Pancreas (tissue), 10 donors: ENCODE measurements around the gene WNT16. TPM values are rescaled to one million over a fixed set of nuclear protein-coding genes. Genes with fewer than 3 reads are reported as not detected.
"Not testable (repeated sequence)": the region's sequence is repeated elsewhere in the genome, so short reads cannot be mapped to it uniquely, and the experiment has no call there.

Source experiments
- ATAC-seq, 4 donors: fragments of 200-7000 bp; cut with Tn5 transposase; one replicate each; pipeline versions ENCODE4 v1.8.0 to v1.9.1; 2020; ENCODE audit warnings: mild to moderate bottlenecking in 4 of 4, moderate library complexity in 4 of 4
- DNase-seq, 6 donors: peaks; one replicate each; pipeline ENCODE4 v3.0.0-alpha.2; 2020
- FAIRE-seq: peaks from 2 replicates; lab custom pipeline; 2012; peaks lifted over from hg19 to GRCh38; lab: Jason Lieb, UNC
- H3K27ac ChIP-seq, 4 donors: fragments of 200-600 bp; sonication (generic); 1 replicate in 3 of 4; 2 replicates in 1 of 4; pipeline versions ENCODE4 v1.5.0 to v1.8.0; 2020
- H3K27me3 ChIP-seq, 4 donors: fragments of 200-600 bp; one replicate each; pipeline ENCODE4 v1.8.0; 2021
- H3K36me3 ChIP-seq, 3 donors: fragments of 200-600 bp; sonication (generic) in 1 of 3; one replicate each; pipeline versions ENCODE4 v1.5.0 to v1.8.0; 2020 to 2021
- H3K4me1 ChIP-seq, 3 donors: fragments of 200-600 bp; one replicate each; pipeline ENCODE4 v1.8.0; 2021
- H3K4me3 ChIP-seq, 4 donors: fragments of 200-600 bp; sonication (generic) in 2 of 4; one replicate each; pipeline versions ENCODE4 v1.5.0 to v1.8.0; 2020 to 2021
- H3K9me3 ChIP-seq, 4 donors: fragments of 200-600 bp; one replicate each; pipeline ENCODE4 v1.8.0; 2021
- WGBS, 2 donors: extraction: QIAGEN DNeasy Blood & Tissue Kit; methylation state at CpG; one replicate each; pipeline ENCODE4 v1.1.7; 2013; 5-methylcytosine and 5-hydroxymethylcytosine counted together
- intact Hi-C, 3 donors: fragments of 100-400 bp; cut with DNase I; formaldehyde crosslinking; loops; one replicate each; pipeline versions ENCODE4 v1.11.1 to v1.14.2; 2022
- polyA plus RNA-seq, 2 donors: library from polyadenylated mRNA; stranded (reverse); fragments of 200-250 nt; gene quantifications; one replicate each; pipeline ENCODE4 v1.2.3, GENCODE V29; 2013
- total RNA-seq, 6 donors: library from RNA; stranded (reverse); fragmentation: NEBNext Ultra II Directional in 4 of 6; extraction: Animal tissue kit (Norgen Biotek cat#: 25700) in 4 of 6; gene quantifications; one replicate each; pipeline versions ENCODE4 v1.2.1 to v1.2.4, GENCODE V29; 2021 to 2023
- TF ChIP-seq, protein P1 (sequence below), 4 donors: fragments of 200-600 bp; sonication (generic) in 3 of 4; IDR thresholded peaks; one replicate each; pipeline versions ENCODE4 v1.5.0 to v1.8.0; 2021; ENCODE audit warnings: antibody characterized with exemption in 4 of 4
- donor health status: healthy with polysubstance abuse.
- donor health status: DM: no; HTN: no; CAD: no; lungs with moderate emphysema.
- donor health status: DM: no; HTN: no; CAD: no.
- donor health status: control.
- donor health status: control.
- donor health status: Bipolar disorder and iron deficiency.
- donor health status: DM: yes; HTN: yes; CAD: no.
- donor health status: DM: no; HTN: no; CAD: no.
- donor health status: DM: no; HTN: no; CAD: no.
- donor health status: DM: yes; HTN: yes; CAD: no.

The WNT16 gene
- total and polyA plus RNA-seq, 8 donors = 0.05 to 0.06 TPM; not detected in 6

DNA sequence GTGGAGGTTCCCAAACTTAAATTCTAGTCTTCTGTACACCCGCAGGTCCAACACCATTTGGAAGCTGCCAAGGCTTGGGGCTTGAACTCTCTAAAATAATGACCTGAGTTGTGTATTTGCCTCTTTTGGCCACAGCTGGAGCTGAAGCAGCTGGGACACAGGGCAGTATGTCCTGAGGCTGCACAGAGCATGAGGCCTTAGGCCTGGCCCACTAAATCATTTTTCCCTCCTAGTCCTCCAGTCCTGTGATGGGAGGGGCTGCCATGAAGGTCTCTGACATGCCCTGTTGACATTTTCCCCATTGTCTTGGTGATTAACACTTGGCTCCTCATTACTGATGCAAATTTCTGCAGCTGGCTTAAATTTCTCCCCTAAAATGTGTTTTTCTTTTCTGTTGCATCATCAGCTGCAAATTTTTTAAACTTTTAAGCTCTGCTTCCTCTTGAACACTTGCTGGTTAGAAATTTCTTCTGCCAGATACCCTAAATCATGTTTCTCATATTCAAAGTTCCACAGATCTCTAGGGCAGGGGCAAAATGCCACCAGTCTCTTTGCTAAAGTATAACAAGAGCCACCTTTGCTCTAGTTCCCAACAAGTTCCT is 43.6 kb upstream of the WNT16 start:
- DNase-seq (no peak), FAIRE-seq (no peak), ATAC-seq (no peak)
- intact Hi-C loops = no loop called here
- no peak overlapping the region for H3K27ac ChIP-seq
- no peaks in the 10 kb centered on the region for H3K36me3 ChIP-seq
- no peaks in the 10 kb centered on the region for H3K9me3 ChIP-seq
- 89 to 91% methylated on average over 1 of the region's 1 CpG for WGBS, 2 donors
- TF ChIP-seq, protein P1, sequence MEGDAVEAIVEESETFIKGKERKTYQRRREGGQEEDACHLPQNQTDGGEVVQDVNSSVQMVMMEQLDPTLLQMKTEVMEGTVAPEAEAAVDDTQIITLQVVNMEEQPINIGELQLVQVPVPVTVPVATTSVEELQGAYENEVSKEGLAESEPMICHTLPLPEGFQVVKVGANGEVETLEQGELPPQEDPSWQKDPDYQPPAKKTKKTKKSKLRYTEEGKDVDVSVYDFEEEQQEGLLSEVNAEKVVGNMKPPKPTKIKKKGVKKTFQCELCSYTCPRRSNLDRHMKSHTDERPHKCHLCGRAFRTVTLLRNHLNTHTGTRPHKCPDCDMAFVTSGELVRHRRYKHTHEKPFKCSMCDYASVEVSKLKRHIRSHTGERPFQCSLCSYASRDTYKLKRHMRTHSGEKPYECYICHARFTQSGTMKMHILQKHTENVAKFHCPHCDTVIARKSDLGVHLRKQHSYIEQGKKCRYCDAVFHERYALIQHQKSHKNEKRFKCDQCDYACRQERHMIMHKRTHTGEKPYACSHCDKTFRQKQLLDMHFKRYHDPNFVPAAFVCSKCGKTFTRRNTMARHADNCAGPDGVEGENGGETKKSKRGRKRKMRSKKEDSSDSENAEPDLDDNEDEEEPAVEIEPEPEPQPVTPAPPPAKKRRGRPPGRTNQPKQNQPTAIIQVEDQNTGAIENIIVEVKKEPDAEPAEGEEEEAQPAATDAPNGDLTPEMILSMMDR (IDR thresholded peaks at IDR 0.05) = no peak
- no peaks in the 10 kb centered on the region for H3K4me1 ChIP-seq
- no peaks in the 10 kb centered on the region for H3K27me3 ChIP-seq
- H3K4me3 ChIP-seq = no peak overlapping the region

DNA sequence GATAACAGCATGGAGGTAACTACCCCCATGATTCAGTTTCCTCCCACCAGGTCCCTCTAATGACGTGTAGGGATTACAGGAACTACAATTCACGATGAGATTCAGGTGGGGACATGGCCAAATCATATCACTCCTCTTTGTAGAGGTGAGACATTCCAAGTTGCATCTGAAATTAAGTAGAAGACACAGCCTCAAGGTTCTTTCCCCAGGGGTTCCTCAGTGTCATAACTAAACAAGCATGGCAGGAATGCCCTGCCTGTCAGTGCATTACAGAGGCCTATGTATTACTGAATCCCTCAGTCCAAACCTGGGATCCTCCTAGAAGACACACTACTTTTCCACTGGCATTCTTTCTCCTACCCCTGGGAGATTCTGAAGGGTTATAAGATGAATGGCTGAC is 42.6 kb upstream of the WNT16 start:
- H3K9me3 ChIP-seq = no peaks in the 10 kb centered on the region
- TF ChIP-seq, protein P1 (IDR thresholded peaks at IDR 0.05) = no peak
- H3K4me3 ChIP-seq = no peak overlapping the region
- no peaks in the 10 kb centered on the region for H3K36me3 ChIP-seq
- no peak for ATAC-seq
- FAIRE-seq = no peak
- no peak overlapping the region for H3K27ac ChIP-seq
- no peaks in the 10 kb centered on the region for H3K4me1 ChIP-seq
- no peaks in the 10 kb centered on the region for H3K27me3 ChIP-seq
- DNase-seq = no peak
- intact Hi-C loops = no loop called here
- WGBS, 2 donors = 72 to 86% methylated on average over 2 of the region's 2 CpGs

DNA sequence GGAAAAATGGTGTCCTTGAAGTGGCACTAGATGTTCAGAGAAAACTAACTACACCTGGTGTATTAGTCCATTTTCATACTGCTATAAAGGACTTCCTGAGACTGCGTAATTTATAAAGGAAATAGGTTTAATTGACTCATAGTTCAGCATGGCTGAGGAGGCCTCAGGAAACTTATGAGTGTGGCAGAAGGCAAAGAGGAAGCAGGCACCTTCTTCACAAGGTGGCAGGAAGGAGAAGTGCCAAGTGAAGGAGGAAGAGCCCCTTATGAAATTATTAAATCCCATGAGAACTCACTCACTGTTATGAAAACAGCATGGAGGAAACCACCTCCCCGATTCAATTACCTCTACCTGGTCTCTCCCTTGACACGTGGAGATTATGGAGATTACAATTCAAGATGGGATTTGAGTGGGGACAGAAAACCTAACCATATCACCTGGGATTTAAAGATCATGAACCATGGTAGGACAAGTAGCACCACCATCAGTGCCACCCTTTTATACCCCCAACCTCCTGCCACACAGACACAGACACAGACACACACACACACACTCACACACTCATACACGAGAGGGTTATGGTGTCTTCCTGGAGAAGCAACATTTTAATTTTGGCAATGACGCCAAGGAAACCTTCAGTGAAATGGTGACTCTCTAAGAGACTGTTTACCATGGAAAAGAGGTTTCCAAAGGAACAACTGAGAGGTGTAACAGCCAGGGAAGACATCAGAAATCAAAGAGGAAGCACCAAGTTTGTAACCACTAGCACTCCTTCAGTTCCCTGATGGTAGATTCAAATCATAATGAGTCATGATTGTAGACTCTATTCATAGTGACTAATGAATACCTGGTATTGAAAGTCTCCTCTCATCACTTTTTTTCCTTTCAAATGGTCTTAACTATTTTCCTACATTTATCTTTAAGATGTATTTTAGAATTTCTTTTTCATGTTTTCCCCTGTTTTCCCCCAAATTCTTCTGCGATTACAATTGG is 41.8 kb upstream of the WNT16 start:
- no peaks in the 10 kb centered on the region for H3K9me3 ChIP-seq
- no peaks in the 10 kb centered on the region for H3K36me3 ChIP-seq
- H3K4me1 ChIP-seq = no peaks in the 10 kb centered on the region
- 72 to 77% methylated on average over 6 of the region's 6 CpGs for WGBS, 2 donors
- no peak for ATAC-seq
- H3K27me3 ChIP-seq = no peaks in the 10 kb centered on the region
- intact Hi-C loops = no loop called here
- no peak for FAIRE-seq
- no peak overlapping the region for H3K27ac ChIP-seq
- TF ChIP-seq, protein P1 (IDR thresholded peaks at IDR 0.05) = no peak
- no peak overlapping the region for H3K4me3 ChIP-seq
- no peak for DNase-seq

DNA sequence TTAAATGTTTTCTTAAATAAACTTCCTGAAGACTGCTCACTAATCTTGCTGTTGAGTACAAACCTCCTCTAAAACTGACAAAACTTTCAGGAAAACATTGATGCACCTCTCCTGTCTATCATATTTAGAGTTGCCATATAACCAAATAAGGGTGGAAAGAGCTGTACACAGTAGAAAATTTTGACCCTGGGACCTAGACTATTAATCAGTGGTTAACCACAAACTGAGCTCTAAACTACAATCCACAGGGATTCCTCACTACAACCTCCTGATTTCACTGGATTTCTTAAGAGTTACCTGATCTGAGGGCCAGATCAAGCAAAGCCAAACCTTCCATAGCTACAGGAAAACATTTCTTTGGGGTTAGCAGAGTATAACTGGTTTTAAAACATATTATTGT is 39.9 kb upstream of the WNT16 start:
- intact Hi-C loops = no loop called here
- TF ChIP-seq, protein P1 (IDR thresholded peaks at IDR 0.05) = no peak
- H3K4me3 ChIP-seq = no peak overlapping the region
- H3K27me3 ChIP-seq = no peaks in the 10 kb centered on the region
- ATAC-seq (no peak), FAIRE-seq (no peak), DNase-seq (no peak)
- H3K9me3 ChIP-seq = no peaks in the 10 kb centered on the region
- no peaks in the 10 kb centered on the region for H3K4me1 ChIP-seq
- H3K27ac ChIP-seq = no peak overlapping the region
- no peaks in the 10 kb centered on the region for H3K36me3 ChIP-seq

DNA sequence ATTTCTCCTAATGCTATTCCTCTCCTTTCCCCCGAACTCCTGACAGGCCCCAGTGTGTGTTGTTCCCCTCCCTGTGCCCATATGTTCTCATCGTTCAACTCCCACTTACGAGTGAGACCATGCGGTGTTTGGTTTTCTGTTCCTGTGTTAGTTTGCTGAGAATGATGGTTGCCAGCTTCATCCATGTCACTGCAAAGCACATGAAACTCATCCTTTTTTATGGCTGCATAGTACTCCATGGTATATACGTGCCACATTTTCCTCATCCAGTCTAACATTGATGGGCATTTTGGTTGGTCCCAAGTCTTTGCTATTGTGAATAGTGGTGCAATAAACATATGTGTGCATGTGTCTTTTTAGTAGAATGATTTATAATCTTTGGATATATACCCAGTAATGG is 38.9 kb upstream of the WNT16 start:
- DNase-seq, intact Hi-C loops, H3K9me3 ChIP-seq, H3K36me3 ChIP-seq, H3K27me3 ChIP-seq, H3K4me1 ChIP-seq, H3K4me3 ChIP-seq, ATAC-seq, H3K27ac ChIP-seq, FAIRE-seq: not testable (repeated sequence)
- 82 to 87% methylated on average over 5 of the region's 5 CpGs for WGBS, 2 donors
